ENCODE results near the gene VWA5B1. TPM values are rescaled to one million over a fixed set of nuclear protein-coding genes. Genes with fewer than 3 reads are reported as not detected.

VWA5B1 gene
- total and polyA plus RNA-seq, 9 donors = 0.04 to 0.65 (median 0.26) TPM

DNA sequence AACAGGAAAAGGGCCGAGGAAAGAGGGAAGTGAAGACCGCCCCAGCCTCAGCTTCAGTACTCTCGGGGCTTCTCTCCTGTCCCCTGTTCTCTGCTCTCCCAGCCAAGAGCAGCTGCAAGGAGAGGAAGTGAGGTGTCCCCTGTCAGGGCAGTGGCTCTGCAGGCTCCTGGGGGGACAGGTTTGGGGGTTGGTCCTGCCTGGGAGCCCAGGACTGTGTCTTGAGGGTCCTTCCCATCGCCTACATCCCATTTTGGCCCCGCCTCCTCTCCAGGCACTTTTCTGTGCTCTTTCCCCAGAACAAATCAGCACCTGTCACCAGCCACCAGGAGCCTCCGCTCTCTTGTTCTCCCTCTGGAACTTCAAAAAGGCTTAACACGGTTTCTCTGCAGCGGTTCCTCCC is 82.6 kb downstream of the VWA5B1 start:
- H3K27me3 ChIP-seq (ENCODE audit: control insufficient read depth, insufficient read depth, low read length) = peaks cover 30% of the 10 kb centered on the region
- no peaks in the 10 kb centered on the region for H3K9me3 ChIP-seq (replicated peaks; ENCODE audit: control insufficient read depth, low read depth, low read length)
- WGBS (ENCODE audit: insufficient coverage) = 12% methylated on average over 5 of the region's 8 CpGs
- no peak overlapping the region for H3K27ac ChIP-seq (ENCODE audit: low read length)
- no peaks in the 10 kb centered on the region for H3K4me1 ChIP-seq (ENCODE audit: control insufficient read depth, insufficient read depth, low read length)
- no peaks in the 10 kb centered on the region for H3K36me3 ChIP-seq (ENCODE audit: control insufficient read depth, insufficient read depth, low read length)
- H3K4me3 ChIP-seq (ENCODE audit: low read length) = no peak overlapping the region
- DNase-seq = no peak

DNA sequence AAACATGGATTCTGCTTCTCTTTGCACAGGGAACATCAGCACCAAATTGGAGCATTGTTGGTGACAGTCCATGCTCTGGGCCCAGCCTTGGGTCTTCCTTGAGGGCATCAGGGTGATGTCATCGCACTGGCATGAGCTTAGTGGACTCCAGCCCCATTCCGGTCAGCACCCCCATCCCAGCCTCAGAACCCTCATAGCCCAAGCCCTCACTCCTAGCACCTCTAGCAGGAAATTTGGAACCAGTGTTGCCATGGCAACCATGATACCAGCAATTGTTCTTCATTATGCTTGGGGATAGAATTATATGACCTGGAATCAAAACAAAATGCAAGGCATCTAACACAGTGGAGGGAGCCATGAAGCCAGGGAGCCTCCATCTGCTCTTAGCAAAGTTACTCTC is 83.1 kb downstream of the VWA5B1 start:
- H3K9me3 ChIP-seq (replicated peaks; ENCODE audit: control insufficient read depth, low read depth, low read length) = no peaks in the 10 kb centered on the region
- DNase-seq = no peak
- WGBS (ENCODE audit: insufficient coverage) = 72% methylated on average over 2 of the region's 2 CpGs
- no peak overlapping the region for H3K27ac ChIP-seq (ENCODE audit: low read length)
- H3K4me3 ChIP-seq (ENCODE audit: low read length) = no peak overlapping the region
- peaks cover 27% of the 10 kb centered on the region for H3K27me3 ChIP-seq (ENCODE audit: control insufficient read depth, insufficient read depth, low read length)
- no peaks in the 10 kb centered on the region for H3K4me1 ChIP-seq (ENCODE audit: control insufficient read depth, insufficient read depth, low read length)
- H3K36me3 ChIP-seq (ENCODE audit: control insufficient read depth, insufficient read depth, low read length) = no peaks in the 10 kb centered on the region

DNA sequence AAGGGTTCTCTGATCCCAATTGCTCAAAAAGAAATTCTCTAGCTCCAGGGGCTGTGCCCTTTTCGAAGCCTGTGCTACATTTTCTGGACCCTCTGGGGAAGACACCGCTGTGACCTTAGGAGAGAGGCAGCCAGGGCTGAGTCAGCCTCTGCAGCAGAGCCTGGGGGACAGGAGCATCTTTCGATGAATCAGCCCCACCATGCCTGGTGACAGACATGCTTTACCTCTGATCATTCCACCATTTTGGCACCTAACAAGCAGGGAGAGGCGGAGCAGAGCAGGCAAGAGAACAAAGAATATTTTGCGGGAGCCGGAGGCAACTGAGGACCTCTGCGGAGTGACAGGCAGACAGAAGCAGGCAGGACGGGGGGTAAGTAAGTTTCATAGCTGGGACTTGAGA is 84.9 kb downstream of the VWA5B1 start:
- WGBS (ENCODE audit: insufficient coverage) = 60% methylated on average over 5 of the region's 8 CpGs
- Histone ChIP-seq H3K27ac (ENCODE audit: low read length) (no peak overlapping the region), H3K9me3 (replicated peaks; ENCODE audit: control insufficient read depth, low read depth, low read length) (no peaks in the 10 kb centered on the region), H3K4me1 (ENCODE audit: control insufficient read depth, insufficient read depth, low read length) (no peaks in the 10 kb centered on the region), H3K4me3 (ENCODE audit: low read length) (no peak overlapping the region), H3K36me3 (ENCODE audit: control insufficient read depth, insufficient read depth, low read length) (no peaks in the 10 kb centered on the region), H3K27me3 (ENCODE audit: control insufficient read depth, insufficient read depth, low read length) (peaks cover 26% of the 10 kb centered on the region)
- no peak for DNase-seq

DNA sequence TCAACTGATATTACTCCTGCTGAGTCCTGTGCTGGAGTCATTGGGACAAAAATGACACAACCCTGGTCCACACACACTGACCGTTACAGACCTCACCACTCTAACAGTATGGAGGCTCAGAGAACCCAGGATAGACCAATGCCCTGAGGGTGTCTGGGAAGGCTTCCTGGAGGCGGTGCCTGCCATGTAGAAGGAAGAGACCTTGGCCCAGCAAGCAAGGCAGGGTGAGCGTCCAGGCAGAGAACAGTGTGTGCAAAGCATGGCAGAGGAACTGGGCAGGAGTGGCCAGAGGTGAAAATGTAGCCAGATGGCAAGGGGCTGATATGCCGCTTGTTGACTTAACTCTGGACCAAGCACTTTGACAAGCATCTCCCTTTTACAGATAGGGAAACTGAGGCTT is 85.5 kb downstream of the VWA5B1 start:
- H3K4me3 ChIP-seq (ENCODE audit: low read length) = no peak overlapping the region
- no peaks in the 10 kb centered on the region for H3K4me1 ChIP-seq (ENCODE audit: control insufficient read depth, insufficient read depth, low read length)
- H3K27me3 ChIP-seq (ENCODE audit: control insufficient read depth, insufficient read depth, low read length) = peaks cover 25% of the 10 kb centered on the region
- H3K9me3 ChIP-seq (replicated peaks; ENCODE audit: control insufficient read depth, low read depth, low read length) = no peaks in the 10 kb centered on the region
- H3K27ac ChIP-seq (ENCODE audit: low read length) = no peak overlapping the region
- DNase-seq = no peak
- 65% methylated on average over 2 of the region's 4 CpGs for WGBS (ENCODE audit: insufficient coverage)
- H3K36me3 ChIP-seq (ENCODE audit: control insufficient read depth, insufficient read depth, low read length) = no peaks in the 10 kb centered on the region

DNA sequence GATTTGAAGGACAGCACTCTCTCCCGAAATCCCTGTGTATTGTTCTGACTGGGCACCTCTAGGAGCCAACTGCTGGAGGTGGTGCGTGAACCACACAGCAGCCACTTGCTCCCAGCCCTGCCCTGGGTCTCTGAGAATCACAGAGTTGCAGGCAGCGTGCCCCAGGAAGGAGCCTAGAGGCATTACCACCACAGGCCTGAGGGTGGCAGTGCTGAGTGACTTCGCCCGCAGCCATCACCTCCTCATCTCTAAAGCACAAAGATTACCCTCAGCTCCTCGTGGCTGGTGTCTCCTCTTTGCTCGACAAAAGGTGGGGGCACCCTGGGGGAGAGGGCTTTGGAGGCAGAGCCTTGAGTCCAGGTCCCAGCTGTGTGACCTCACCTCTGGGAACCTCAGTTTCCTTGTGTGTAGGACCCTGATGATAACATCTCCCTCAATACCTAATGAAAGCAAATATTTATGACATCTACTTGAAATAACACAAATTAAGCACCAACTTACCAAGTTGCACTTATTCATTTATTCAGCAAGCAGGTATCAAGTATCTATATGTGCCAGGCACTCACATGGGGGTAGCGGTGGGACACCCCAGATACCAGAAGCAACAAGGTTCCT is 86.3 kb downstream of the VWA5B1 start:
- no peak overlapping the region for H3K27ac ChIP-seq (ENCODE audit: low read length)
- DNase-seq = no peak
- H3K27me3 ChIP-seq (ENCODE audit: control insufficient read depth, insufficient read depth, low read length) = peaks cover 25% of the 10 kb centered on the region
- no peak overlapping the region for H3K4me3 ChIP-seq (ENCODE audit: low read length)
- no peaks in the 10 kb centered on the region for H3K9me3 ChIP-seq (replicated peaks; ENCODE audit: control insufficient read depth, low read depth, low read length)
- H3K4me1 ChIP-seq (ENCODE audit: control insufficient read depth, insufficient read depth, low read length) = no peaks in the 10 kb centered on the region
- no peaks in the 10 kb centered on the region for H3K36me3 ChIP-seq (ENCODE audit: control insufficient read depth, insufficient read depth, low read length)
- WGBS (ENCODE audit: insufficient coverage) = 24% methylated on average over 5 of the region's 8 CpGs

DNA sequence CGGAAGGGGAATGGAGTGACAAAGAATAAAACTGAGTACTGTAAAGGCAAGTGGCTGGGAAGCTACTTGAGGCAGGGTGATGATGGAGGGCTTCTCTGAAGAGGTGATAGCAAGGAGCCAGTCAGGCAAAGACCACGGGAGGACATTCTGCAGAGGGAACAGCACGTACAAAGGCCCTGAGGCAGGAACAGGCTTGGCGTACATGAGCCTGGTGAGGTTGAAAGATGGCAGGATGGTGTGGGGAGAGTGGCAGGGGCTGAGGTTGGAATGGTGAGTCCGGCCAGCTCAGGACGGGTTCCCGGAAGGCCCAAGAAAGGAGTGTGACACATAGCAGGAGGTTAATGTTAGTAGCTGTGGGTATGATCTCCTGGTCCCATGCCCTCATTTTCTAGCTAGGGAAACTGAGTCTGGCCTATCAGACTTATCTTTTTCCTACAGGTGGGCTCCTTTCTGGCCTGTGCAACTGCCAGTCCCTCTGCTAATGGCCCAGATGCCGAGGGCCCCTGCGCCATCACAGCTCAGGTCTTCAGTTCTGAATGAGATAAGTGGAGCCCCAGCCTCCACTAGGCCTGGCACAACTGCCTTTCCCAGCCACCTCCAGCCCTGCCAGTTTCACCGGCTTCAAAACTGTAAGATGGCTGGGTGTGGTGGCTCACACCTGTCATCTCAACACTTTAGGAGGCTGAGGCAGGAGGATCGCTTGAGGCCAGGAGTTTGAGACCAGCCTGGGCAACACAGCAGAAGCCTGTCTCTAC is 87.0 kb downstream of the VWA5B1 start:
- WGBS (ENCODE audit: insufficient coverage) = 93% methylated on average over 8 of the region's 11 CpGs

DNA sequence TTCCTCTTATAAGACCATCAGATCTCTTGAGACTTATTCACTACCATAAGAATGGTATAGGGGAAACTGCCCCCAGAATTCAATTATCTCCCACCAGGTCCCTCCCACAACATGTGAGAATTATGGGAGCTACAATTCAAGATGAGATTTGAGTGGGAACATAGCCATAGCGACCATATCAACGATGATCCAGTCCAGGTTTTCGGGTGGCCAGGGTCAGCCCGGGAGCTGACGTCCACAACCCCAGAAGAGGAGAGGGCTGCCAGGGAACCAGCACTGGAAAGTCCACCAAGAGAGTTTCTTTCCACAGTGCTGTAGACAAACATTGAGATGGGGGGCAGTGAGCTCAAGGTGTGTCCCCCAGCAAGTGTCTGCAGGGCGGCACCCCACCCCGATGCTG is 88.4 kb downstream of the VWA5B1 start:
- peaks cover 23% of the 10 kb centered on the region for H3K27me3 ChIP-seq (ENCODE audit: control insufficient read depth, insufficient read depth, low read length)
- no peaks in the 10 kb centered on the region for H3K4me1 ChIP-seq (ENCODE audit: control insufficient read depth, insufficient read depth, low read length)
- no peak for DNase-seq
- 59% methylated on average over 6 of the region's 7 CpGs for WGBS (ENCODE audit: insufficient coverage)
- no peak overlapping the region for H3K4me3 ChIP-seq (ENCODE audit: low read length)
- no peak overlapping the region for H3K27ac ChIP-seq (ENCODE audit: low read length)
- H3K36me3 ChIP-seq (ENCODE audit: control insufficient read depth, insufficient read depth, low read length) = no peaks in the 10 kb centered on the region
- no peaks in the 10 kb centered on the region for H3K9me3 ChIP-seq (replicated peaks; ENCODE audit: control insufficient read depth, low read depth, low read length)

More for the DNA sequence above, 87.0 kb downstream of the VWA5B1 start:
- Histone ChIP-seq H3K27me3 (ENCODE audit: control insufficient read depth, insufficient read depth, low read length) (peaks cover 25% of the 10 kb centered on the region), H3K4me3 (ENCODE audit: low read length) (no peak overlapping the region), H3K4me1 (ENCODE audit: control insufficient read depth, insufficient read depth, low read length) (no peaks in the 10 kb centered on the region), H3K36me3 (ENCODE audit: control insufficient read depth, insufficient read depth, low read length) (no peaks in the 10 kb centered on the region), H3K9me3 (replicated peaks; ENCODE audit: control insufficient read depth, low read depth, low read length) (no peaks in the 10 kb centered on the region), H3K27ac (ENCODE audit: low read length) (no peak overlapping the region)
- no peak for DNase-seq

DNA sequence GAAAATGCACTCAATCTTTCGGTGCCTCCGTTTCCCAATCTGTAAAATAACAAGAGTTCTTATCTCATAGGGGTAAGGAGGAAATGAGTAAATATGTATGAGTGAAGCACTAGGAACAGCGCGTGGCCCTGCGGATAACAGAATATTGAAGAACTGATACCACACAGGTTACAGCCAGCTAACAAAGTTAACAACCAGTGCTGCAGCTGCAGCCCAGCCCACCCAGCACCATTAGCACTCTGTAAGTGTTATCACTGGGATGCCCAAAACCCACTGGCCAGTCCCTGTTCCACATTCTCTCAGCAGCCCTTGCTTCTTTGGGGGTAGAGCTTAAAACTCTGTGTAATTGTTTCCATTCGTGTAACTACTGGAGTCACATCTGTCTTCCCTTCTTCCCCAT is 89.5 kb downstream of the VWA5B1 start:
- no peaks in the 10 kb centered on the region for H3K9me3 ChIP-seq (replicated peaks; ENCODE audit: control insufficient read depth, low read depth, low read length)
- no CpG with 5 or more reads among the region's 6 CpGs for WGBS (ENCODE audit: insufficient coverage)
- peaks cover 29% of the 10 kb centered on the region for H3K27me3 ChIP-seq (ENCODE audit: control insufficient read depth, insufficient read depth, low read length)
- no peaks in the 10 kb centered on the region for H3K4me1 ChIP-seq (ENCODE audit: control insufficient read depth, insufficient read depth, low read length)
- H3K36me3 ChIP-seq (ENCODE audit: control insufficient read depth, insufficient read depth, low read length) = no peaks in the 10 kb centered on the region
- no peak overlapping the region for H3K27ac ChIP-seq (ENCODE audit: low read length)
- no peak for DNase-seq
- no peak overlapping the region for H3K4me3 ChIP-seq (ENCODE audit: low read length)

DNA sequence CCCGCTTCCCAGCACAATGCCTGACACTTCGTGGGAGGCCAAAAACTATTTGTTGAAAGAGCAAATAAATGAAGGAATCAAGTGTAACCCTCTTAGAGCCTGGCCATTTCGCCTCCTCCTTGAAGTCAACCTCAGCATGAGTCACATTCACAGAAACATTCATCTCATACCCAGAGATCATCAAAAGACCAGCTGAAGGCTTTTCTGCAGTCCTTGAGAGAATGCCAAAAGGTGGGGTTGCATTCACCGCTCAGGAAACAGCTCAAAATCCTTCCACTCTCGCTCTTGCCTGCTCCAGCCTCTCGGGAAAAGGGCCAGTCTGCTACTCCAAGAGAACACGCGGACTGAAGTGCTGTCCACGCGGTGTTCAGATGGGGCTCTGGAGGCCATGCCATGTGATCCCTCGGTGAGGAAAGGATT is 90.0 kb downstream of the VWA5B1 start:
- no peak overlapping the region for H3K27ac ChIP-seq (ENCODE audit: low read length)
- H3K4me1 ChIP-seq (ENCODE audit: control insufficient read depth, insufficient read depth, low read length) = no peaks in the 10 kb centered on the region
- DNase-seq = no peak
- H3K4me3 ChIP-seq (ENCODE audit: low read length) = no peak overlapping the region
- peaks cover 29% of the 10 kb centered on the region for H3K27me3 ChIP-seq (ENCODE audit: control insufficient read depth, insufficient read depth, low read length)
- WGBS (ENCODE audit: insufficient coverage) = 19% methylated on average over 5 of the region's 11 CpGs
- H3K9me3 ChIP-seq (replicated peaks; ENCODE audit: control insufficient read depth, low read depth, low read length) = no peaks in the 10 kb centered on the region
- no peaks in the 10 kb centered on the region for H3K36me3 ChIP-seq (ENCODE audit: control insufficient read depth, insufficient read depth, low read length)

DNA sequence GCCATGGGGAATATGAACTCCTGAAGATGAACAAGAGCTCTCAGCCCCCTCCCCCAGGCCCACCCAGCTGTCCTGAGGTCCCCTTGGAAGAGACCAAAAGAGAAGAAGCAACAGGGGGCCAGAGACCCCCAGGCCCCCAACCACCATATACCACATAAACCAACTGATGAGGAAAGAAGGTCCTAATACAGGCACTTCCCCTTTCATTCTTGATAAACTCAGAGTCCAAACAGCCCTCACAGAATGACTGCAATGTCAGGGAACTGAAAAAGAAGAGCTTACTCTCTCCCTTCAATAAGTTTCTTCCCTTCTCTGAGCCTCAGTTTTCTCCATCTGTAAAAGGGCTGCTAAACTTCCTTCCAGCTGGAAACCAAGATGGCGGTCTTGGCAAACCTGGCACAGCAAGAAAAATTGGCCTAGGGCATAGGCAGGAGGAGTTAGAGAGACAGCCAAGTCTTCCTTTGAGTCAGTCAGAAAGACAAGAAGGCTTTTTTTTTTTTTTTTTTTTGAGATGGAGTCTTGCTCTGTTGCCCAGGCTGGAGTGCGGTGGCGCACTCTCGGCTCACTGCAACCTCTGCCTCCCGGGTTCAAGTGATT is 90.5 kb downstream of the VWA5B1 start:
- no CpG with 5 or more reads among the region's 5 CpGs for WGBS (ENCODE audit: insufficient coverage)
- Histone ChIP-seq H3K27ac (ENCODE audit: low read length) (no peak overlapping the region), H3K4me1 (ENCODE audit: control insufficient read depth, insufficient read depth, low read length) (no peaks in the 10 kb centered on the region), H3K4me3 (ENCODE audit: low read length) (no peak overlapping the region), H3K36me3 (ENCODE audit: control insufficient read depth, insufficient read depth, low read length) (no peaks in the 10 kb centered on the region), H3K27me3 (ENCODE audit: control insufficient read depth, insufficient read depth, low read length) (peaks cover 32% of the 10 kb centered on the region), H3K9me3 (replicated peaks; ENCODE audit: control insufficient read depth, low read depth, low read length) (no peaks in the 10 kb centered on the region)
- DNase-seq = no peak
